ENCODE results near the gene NTN1.

GRCh38 chr17:9237053-9237410 is 215.7 kb downstream of the NTN1 start:
- TF ChIP-seq, protein P1, sequence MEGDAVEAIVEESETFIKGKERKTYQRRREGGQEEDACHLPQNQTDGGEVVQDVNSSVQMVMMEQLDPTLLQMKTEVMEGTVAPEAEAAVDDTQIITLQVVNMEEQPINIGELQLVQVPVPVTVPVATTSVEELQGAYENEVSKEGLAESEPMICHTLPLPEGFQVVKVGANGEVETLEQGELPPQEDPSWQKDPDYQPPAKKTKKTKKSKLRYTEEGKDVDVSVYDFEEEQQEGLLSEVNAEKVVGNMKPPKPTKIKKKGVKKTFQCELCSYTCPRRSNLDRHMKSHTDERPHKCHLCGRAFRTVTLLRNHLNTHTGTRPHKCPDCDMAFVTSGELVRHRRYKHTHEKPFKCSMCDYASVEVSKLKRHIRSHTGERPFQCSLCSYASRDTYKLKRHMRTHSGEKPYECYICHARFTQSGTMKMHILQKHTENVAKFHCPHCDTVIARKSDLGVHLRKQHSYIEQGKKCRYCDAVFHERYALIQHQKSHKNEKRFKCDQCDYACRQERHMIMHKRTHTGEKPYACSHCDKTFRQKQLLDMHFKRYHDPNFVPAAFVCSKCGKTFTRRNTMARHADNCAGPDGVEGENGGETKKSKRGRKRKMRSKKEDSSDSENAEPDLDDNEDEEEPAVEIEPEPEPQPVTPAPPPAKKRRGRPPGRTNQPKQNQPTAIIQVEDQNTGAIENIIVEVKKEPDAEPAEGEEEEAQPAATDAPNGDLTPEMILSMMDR (IDR thresholded peaks at IDR 0.05): no peak
- no peak for TF ChIP-seq POLR2A (IDR thresholded peaks at IDR 0.05)

Data from testis (tissue), 2 donors.